ENCODE data around the gene PLEKHM2.

DNA sequence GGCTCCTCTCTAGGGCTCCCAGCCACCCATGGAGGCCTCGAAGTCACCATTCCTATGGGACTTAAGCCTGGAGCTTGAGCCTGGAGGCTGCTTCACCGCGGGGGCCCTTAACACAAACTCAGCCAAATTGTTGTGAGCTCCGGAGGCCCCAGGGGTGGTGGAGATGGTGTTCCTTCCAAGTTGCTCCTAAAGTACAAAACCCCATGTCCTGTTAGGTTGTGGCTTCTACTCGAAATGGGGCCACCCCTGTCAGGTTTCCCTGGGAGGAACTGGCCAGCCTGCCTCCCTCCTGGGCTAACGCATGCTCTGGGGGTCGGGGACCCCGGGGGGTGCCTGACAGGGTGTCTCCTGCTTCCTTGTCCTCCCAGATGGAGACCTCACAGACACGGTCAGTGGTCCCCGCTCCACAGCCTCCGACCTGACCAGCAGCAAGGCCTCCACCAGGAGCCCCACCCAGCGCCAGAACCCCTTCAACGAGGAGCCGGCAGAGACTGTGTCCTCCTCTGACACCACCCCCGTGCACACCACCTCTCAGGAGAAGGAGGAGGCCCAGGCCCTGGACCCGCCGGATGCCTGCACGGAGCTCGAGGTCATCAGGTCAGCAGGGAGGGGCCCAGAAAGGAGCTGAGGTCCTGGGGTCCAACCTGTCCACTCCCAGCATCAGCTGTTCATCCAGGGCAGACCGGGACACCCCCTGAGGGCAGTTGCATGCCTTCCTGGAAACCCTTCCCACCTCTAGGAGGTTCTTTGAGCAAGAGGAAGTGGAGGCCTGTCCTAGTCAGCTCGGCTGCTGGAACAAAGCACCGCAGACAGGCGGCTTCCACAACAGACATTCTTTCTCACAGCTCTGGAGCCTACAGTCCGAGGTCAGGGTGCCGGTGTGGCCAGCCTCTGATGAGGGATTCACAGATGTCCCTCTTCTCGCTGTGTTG, 41.1 kb downstream of the PLEKHM2 start:
- no peak for TF ChIP-seq E2F1 (CRISPR knock-in tag; IDR thresholded peaks at IDR 0.05)
- TF ChIP-seq ATF2 (CRISPR knock-in tag; IDR thresholded peaks at IDR 0.05; ENCODE audit: borderline replicate concordance, low read depth), result no peak
- TF ChIP-seq USF2 (CRISPR knock-in tag; IDR thresholded peaks at IDR 0.05), result no peak
- no peak for TF ChIP-seq CTCF (IDR thresholded peaks at IDR 0.05)
- TF ChIP-seq, protein P1, sequence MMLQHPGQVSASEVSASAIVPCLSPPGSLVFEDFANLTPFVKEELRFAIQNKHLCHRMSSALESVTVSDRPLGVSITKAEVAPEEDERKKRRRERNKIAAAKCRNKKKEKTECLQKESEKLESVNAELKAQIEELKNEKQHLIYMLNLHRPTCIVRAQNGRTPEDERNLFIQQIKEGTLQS (CRISPR knock-in tag; conservative IDR thresholded peaks at IDR 0.05), result no peak
- TF ChIP-seq TCF7 (CRISPR knock-in tag; IDR thresholded peaks at IDR 0.05; ENCODE audit: low read depth), result no peak
- no peak for TF ChIP-seq ZNF423 (CRISPR knock-in tag; IDR thresholded peaks at IDR 0.05)
- no peak for TF ChIP-seq ZNF512 (CRISPR knock-in tag; IDR thresholded peaks at IDR 0.05; ENCODE audit: borderline replicate concordance)
- TF ChIP-seq CBFB (CRISPR knock-in tag; IDR thresholded peaks at IDR 0.05; ENCODE audit: low read depth), result no peak
- TF ChIP-seq GTF2I (CRISPR knock-in tag; conservative IDR thresholded peaks at IDR 0.05), result no peak

All from WTC11 (cell line).